Lung microvascular endothelial cell (primary cell): ENCODE data around the gene IGSF21. TPM values are rescaled to one million over a fixed set of nuclear protein-coding genes. Genes with fewer than 3 reads are reported as not detected.

Experiments used
- DNase-seq, 2 donors: peaks; one replicate each; pipeline versions ENCODE4 v3.0.0 to v3.0.0-alpha.2; 2010; ENCODE audit warnings: low read depth in 2 of 2
- total RNA-seq: library from RNA; depleted of rRNA; stranded (reverse); fragments of >200 nt; gene quantifications from 2 replicates; pipeline ENCODE4 v1.2.1, GENCODE V29; 2014

The IGSF21 gene
- total RNA-seq, 1 donor from 2014 or later, result not detected

- no peak for DNase-seq
Measured at GRCh38 chr1:18417316-18418269, 310.0 kb downstream of the IGSF21 start.

- DNase-seq, result no peak
Measured at GRCh38 chr1:18419113-18419844, 311.7 kb downstream of the IGSF21 start.

GRCh38 chr1:18419845-18420184, 312.2 kb downstream of the IGSF21 start:
- no peak for DNase-seq

- no peak for DNase-seq
Measured at GRCh38 chr1:18422076-18422777, 314.6 kb downstream of the IGSF21 start.

GRCh38 chr1:18422954-18423353, 315.4 kb downstream of the IGSF21 start:
- no peak for DNase-seq

- no peak for DNase-seq
Measured at GRCh38 chr1:18426580-18426979, 319.0 kb downstream of the IGSF21 start.
